WTC11 (cell line): ENCODE measurements around the gene NIF3L1. TPM values are rescaled to one million over a fixed set of nuclear protein-coding genes. Genes with fewer than 3 reads are reported as not detected.

Source experiments
- ATAC-seq: fragments of 200-7000 bp; cut with Tn5 transposase; 2 replicates; pipeline ENCODE4 v1.10.0; 2021; ENCODE audit warnings: mild to moderate bottlenecking, moderate library complexity
- CTCF ChIA-PET: fragments of 300-600 bp; sonication (Branson Sonifier 250); formaldehyde crosslinking; loops from one replicate; lab custom pipeline; 2021; ENCODE audit warnings: antibody characterized with exemption; lab: Charles Lee
- POLR2A ChIA-PET: fragments of 350-600 bp; sonication (Branson Sonifier 250); formaldehyde crosslinking; loops from one replicate; lab custom pipeline; 2021; ENCODE audit warnings: antibody characterized with exemption; lab: Charles Lee
- DNase-seq: peaks from one replicate; pipeline ENCODE4 v3.0.0; 2021; ENCODE audit warnings: low spot score
- H3K27ac Mint-ChIP-seq: 2 replicates; pipeline ENCODE4 v1.8.0; 2021; ENCODE audit warnings: mixed read lengths
- H3K27me3 Mint-ChIP-seq: 2 replicates; pipeline ENCODE4 v1.8.0; 2021; ENCODE audit warnings: low read depth, mild to moderate bottlenecking, moderate library complexity, mixed read lengths
- H3K36me3 Mint-ChIP-seq: 2 replicates; pipeline ENCODE4 v1.8.0; 2021; ENCODE audit warnings: mixed read lengths
- H3K4me1 Mint-ChIP-seq: 2 replicates; pipeline ENCODE4 v1.8.0; 2022; ENCODE audit warnings: mixed read lengths
- H3K4me3 Mint-ChIP-seq: 2 replicates; pipeline ENCODE4 v1.8.0; 2021; ENCODE audit warnings: mild to moderate bottlenecking, moderate library complexity, mixed read lengths
- H3K9me3 Mint-ChIP-seq: 2 replicates; pipeline ENCODE4 v1.8.0; 2021; ENCODE audit warnings: mixed read lengths
- AR ChIP-seq: fragments of 250-450 bp; sonication (Bioruptor Pico); IDR thresholded peaks from 2 replicates; pipeline ENCODE4 v1.9.0; 2021; ENCODE audit warnings: mild to moderate bottlenecking
- ATF1 ChIP-seq: sonication (generic); formaldehyde crosslinking; IDR thresholded peaks from 2 replicates; pipeline ENCODE4 v1.8.1; 2023; ENCODE audit warnings: mild to moderate bottlenecking, moderate library complexity, missing genetic modification reagents
- CREB1 ChIP-seq: sonication (generic); formaldehyde crosslinking; IDR thresholded peaks from 2 replicates; pipeline ENCODE4 v1.8.0; 2023; ENCODE audit warnings: mild to moderate bottlenecking, missing genetic modification reagents
- FOXK1 ChIP-seq: sonication (generic); formaldehyde crosslinking; IDR thresholded peaks from 2 replicates; pipeline ENCODE4 v1.8.0; 2022; ENCODE audit warnings: mild to moderate bottlenecking, moderate library complexity, missing genetic modification reagents
- FOXP4 ChIP-seq: sonication (generic); formaldehyde crosslinking; IDR thresholded peaks from 2 replicates; pipeline ENCODE4 v1.8.0; 2022; ENCODE audit warnings: mild to moderate bottlenecking, missing genetic modification reagents
- GABPB1 ChIP-seq: sonication (generic); formaldehyde crosslinking; IDR thresholded peaks from 2 replicates; pipeline ENCODE4 v1.8.1; 2023; ENCODE audit warnings: mild to moderate bottlenecking, missing genetic modification reagents
- GTF2I ChIP-seq: fragments of 250-450 bp; sonication (Bioruptor Pico); conservative IDR thresholded peaks from 2 replicates; pipeline ENCODE4 v1.4.0; 2021; ENCODE audit warnings: mild to moderate bottlenecking
- HMGA2 ChIP-seq: fragments of 250-450 bp; sonication (Bioruptor Pico); IDR thresholded peaks from 2 replicates; pipeline ENCODE4 v1.4.0; 2021; ENCODE audit warnings: mild to moderate bottlenecking, moderate library complexity
- MLX ChIP-seq: sonication (generic); formaldehyde crosslinking; IDR thresholded peaks from 2 replicates; pipeline ENCODE4 v1.8.1; 2023; ENCODE audit warnings: mild to moderate bottlenecking, missing genetic modification reagents, moderate library complexity
- MYBL2 ChIP-seq: sonication (generic); formaldehyde crosslinking; IDR thresholded peaks from 2 replicates; pipeline ENCODE4 v1.8.1; 2023; ENCODE audit warnings: mild to moderate bottlenecking, moderate library complexity, missing genetic modification reagents
- NR1H2 ChIP-seq: sonication (generic); formaldehyde crosslinking; IDR thresholded peaks from 2 replicates; pipeline ENCODE4 v1.9.0; 2021; ENCODE audit warnings: mild to moderate bottlenecking, moderate library complexity, missing genetic modification reagents
- OVOL2 ChIP-seq: fragments of 250-450 bp; sonication (Bioruptor Pico); IDR thresholded peaks from 2 replicates; pipeline ENCODE4 v1.9.0; 2021; ENCODE audit warnings: mild to moderate bottlenecking, borderline replicate concordance
- PRDM15 ChIP-seq: sonication (generic); formaldehyde crosslinking; IDR thresholded peaks from 2 replicates; pipeline ENCODE4 v1.8.0; 2022; ENCODE audit warnings: missing genetic modification reagents
- PREB ChIP-seq: sonication (generic); formaldehyde crosslinking; IDR thresholded peaks from 2 replicates; pipeline ENCODE4 v1.8.1; 2022; ENCODE audit warnings: mild to moderate bottlenecking, missing genetic modification reagents, moderate library complexity, borderline replicate concordance
- RELA ChIP-seq: sonication (generic); formaldehyde crosslinking; IDR thresholded peaks from 2 replicates; pipeline ENCODE4 v1.8.1; 2022; ENCODE audit warnings: missing genetic modification reagents, mild to moderate bottlenecking, borderline replicate concordance
- RORB ChIP-seq: fragments of 250-450 bp; sonication (Bioruptor Pico); IDR thresholded peaks from 2 replicates; pipeline ENCODE4 v1.9.0; 2021; ENCODE audit warnings: mild to moderate bottlenecking
- STAT6 ChIP-seq: sonication (generic); formaldehyde crosslinking; conservative IDR thresholded peaks from 2 replicates; pipeline ENCODE4 v1.8.1; 2023; ENCODE audit warnings: mild to moderate bottlenecking, low read depth, missing genetic modification reagents, moderate library complexity
- ZNF138 ChIP-seq: sonication (generic); formaldehyde crosslinking; conservative IDR thresholded peaks from 2 replicates; pipeline ENCODE4 v1.8.1; 2022; ENCODE audit warnings: mild to moderate bottlenecking, moderate library complexity, missing genetic modification reagents
- ZNF423 ChIP-seq: fragments of 250-450 bp; sonication (Bioruptor Pico); IDR thresholded peaks from 2 replicates; pipeline ENCODE4 v2.1.2; 2022; ENCODE audit warnings: mild to moderate bottlenecking, moderate library complexity
- total RNA-seq: library from RNA; stranded (reverse); gene quantifications from 3 replicates; pipeline ENCODE4 v1.2.3, GENCODE V29; 2021

Gene NIF3L1
- total RNA-seq, 1 experiment from 2014 or later, result 49.1 TPM

GRCh38 chr2:200845669-200846325, 43.4 kb upstream of the NIF3L1 start:
- DNase-seq, result no peak
- H3K27me3 Mint-ChIP-seq, result no peaks in the 10 kb centered on the region

GRCh38 chr2:200847269-200847668, 41.9 kb upstream of the NIF3L1 start:
- ChIA-PET POLR2A (no interaction called here), CTCF (no interaction called here)
- Mint-ChIP-seq H3K27ac (no peak overlapping the region), H3K4me1 (no peaks in the 10 kb centered on the region), H3K4me3 (no peak overlapping the region), H3K27me3 (no peaks in the 10 kb centered on the region), H3K36me3 (peaks cover 11% of the 10 kb centered on the region), H3K9me3 (no peaks in the 10 kb centered on the region)
- DNase-seq (no peak), ATAC-seq (no peak)
- TF ChIP-seq MYBL2 (CRISPR knock-in tag) (no peak), HMGA2 (CRISPR knock-in tag) (no peak), PRDM15 (CRISPR knock-in tag) (no peak), NR1H2 (CRISPR knock-in tag) (no peak), GTF2I (CRISPR knock-in tag) (no peak), GABPB1 (CRISPR knock-in tag) (no peak), AR (CRISPR knock-in tag) (no peak), RORB (CRISPR knock-in tag) (no peak), ZNF138 (CRISPR knock-in tag) (no peak), RELA (no peak), FOXK1 (CRISPR knock-in tag) (no peak), OVOL2 (no peak), STAT6 (no peak), PREB (no peak), CREB1 (no peak), MLX (no peak), ZNF423 (no peak)

More at GRCh38 chr2:200845669-200846325, 43.4 kb upstream of the NIF3L1 start:
- H3K9me3 Mint-ChIP-seq, result no peaks in the 10 kb centered on the region
- POLR2A ChIA-PET, result no interaction called here
- no peak overlapping the region for H3K27ac Mint-ChIP-seq
- H3K36me3 Mint-ChIP-seq, result no peaks in the 10 kb centered on the region
- no peak for ATAC-seq
- no peak overlapping the region for H3K4me3 Mint-ChIP-seq
- no peaks in the 10 kb centered on the region for H3K4me1 Mint-ChIP-seq
- TF ChIP-seq FOXP4 (CRISPR knock-in tag) (no peak), ATF1 (CRISPR knock-in tag) (no peak)
- TF ChIP-seq, all 79 proteins: peak for 0
- CTCF ChIA-PET, result interaction anchor here (0.9 kb wide), 1 partner anchor 133 kb away, joined by 3 read pairs; no protein-coding TSS in a partner anchor
